ENCODE measurements around the gene PKDCC. TPM values are rescaled to one million over a fixed set of nuclear protein-coding genes. Genes with fewer than 3 reads are reported as not detected.
"Not testable (repeated sequence)": the region's sequence is repeated elsewhere in the genome, so short reads cannot be mapped to it uniquely, and the experiment has no call there.

PKDCC gene
- total RNA-seq, 6 experiments from 2014 or later = not detected

GRCh38 chr2:42060718-42061619 lies 13.1 kb downstream of the PKDCC start:
- no peak overlapping the region for H3K4me3 Mint-ChIP-seq
- DNase-seq = no peak
- H3K27ac Mint-ChIP-seq = no peak overlapping the region
- H3K9me3 Mint-ChIP-seq = no peaks in the 10 kb centered on the region
- TF ChIP-seq CTCF (IDR thresholded peaks at IDR 0.05) = no peak
- no peaks in the 10 kb centered on the region for H3K36me3 Mint-ChIP-seq (ENCODE audit: low read depth)
- H3K27me3 Mint-ChIP-seq (ENCODE audit: insufficient read depth) = peaks cover 42% of the 10 kb centered on the region
- peaks cover 18% of the 10 kb centered on the region for H3K4me1 Mint-ChIP-seq (ENCODE audit: low read depth)

DNA sequence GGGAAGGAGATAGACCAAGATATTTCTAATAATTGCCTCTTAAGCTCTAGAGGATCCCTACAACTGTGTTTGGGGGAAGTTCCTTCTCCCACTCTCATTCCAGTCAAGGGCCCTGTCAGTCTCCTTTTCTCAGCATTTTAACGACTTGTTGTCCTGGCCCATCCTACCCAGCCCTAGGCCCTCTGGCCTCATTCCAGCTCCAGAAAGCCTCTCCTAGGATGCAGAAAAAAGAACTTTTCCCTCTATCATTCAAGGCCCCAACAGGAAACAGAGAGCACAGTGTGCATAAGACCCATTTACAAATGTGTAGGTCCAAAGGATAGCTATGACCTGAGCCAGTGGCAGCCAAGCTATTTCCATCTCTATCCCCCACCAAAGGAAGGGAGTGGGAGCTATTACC lies 14.0 kb downstream of the PKDCC start:
- H3K4me1 Mint-ChIP-seq (ENCODE audit: low read depth) = peaks cover 18% of the 10 kb centered on the region

DNA sequence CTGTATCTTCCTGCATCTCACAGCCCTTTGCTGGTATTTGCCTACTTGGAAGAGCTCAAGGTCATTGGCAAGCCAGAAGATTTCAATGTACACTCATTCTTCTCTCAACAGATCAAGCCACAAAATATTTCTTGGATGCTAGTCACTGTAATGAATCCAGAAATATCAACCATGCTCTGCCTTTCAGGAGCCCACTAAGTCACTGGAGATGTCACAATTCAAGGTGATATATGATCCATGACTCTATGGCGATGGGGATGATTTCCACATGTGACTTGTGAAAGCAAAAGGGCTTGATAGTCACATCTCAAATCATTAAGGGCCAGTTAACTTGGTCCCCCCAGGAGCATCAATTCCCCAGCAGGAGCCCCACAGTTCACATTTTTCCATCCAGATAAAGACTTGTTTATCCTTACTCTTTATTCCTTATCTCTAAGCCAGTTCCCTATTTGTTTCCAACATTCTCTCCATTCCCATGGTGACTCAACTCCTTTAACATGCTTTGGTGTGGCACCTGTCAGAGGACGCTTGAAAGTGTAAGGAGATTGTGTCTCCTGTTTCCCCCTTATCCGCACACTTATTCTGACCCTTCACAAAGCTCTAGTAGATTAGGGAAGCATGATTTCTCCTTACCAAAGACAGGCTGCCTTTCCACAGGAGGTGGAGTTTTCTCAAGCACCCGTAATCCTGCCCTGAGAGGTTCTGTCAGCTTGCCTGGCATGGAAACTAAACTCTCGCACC lies 15.8 kb downstream of the PKDCC start:
- Mint-ChIP-seq H3K27me3 (ENCODE audit: insufficient read depth) (peaks cover 40% of the 10 kb centered on the region), H3K9me3 (no peaks in the 10 kb centered on the region), H3K36me3 (ENCODE audit: low read depth) (no peaks in the 10 kb centered on the region), H3K4me1 (ENCODE audit: low read depth) (peaks cover 18% of the 10 kb centered on the region), H3K27ac (no peak overlapping the region), H3K4me3 (no peak overlapping the region)
- DNase-seq = no peak
- TF ChIP-seq CTCF (IDR thresholded peaks at IDR 0.05) = no peak

More for the DNA sequence above, 14.0 kb downstream of the PKDCC start:
- Mint-ChIP-seq H3K36me3 (ENCODE audit: low read depth) (no peaks in the 10 kb centered on the region), H3K27me3 (ENCODE audit: insufficient read depth) (peaks cover 33% of the 10 kb centered on the region), H3K9me3 (no peaks in the 10 kb centered on the region), H3K27ac (no peak overlapping the region), H3K4me3 (no peak overlapping the region)
- no peak for DNase-seq
- no peak for TF ChIP-seq CTCF (IDR thresholded peaks at IDR 0.05)

DNA sequence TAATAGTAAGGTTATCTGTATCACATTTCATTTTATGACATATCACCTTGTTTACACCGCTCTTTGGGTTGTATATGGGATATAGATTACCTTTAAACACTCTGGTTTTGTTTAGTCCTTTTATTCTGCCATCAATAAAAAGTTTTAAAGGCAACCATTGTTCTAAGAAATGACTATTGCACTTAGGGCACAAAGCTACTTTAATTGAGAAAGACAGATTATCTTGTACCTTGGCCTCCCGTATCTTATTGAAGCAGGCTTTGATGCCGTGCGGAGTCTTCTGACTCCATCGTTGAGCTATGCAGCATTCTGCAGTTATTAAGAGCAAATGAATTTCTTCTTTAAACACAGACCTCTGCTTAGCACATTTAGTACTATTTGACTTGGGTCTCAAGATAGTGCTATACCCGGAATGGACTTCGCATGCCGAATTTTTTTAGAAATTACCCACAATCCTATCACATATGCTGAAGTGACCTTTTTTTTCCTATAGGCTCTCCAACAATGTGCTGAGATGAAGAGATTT lies 16.7 kb downstream of the PKDCC start:
- TF ChIP-seq CTCF (IDR thresholded peaks at IDR 0.05) = no peak
- peaks cover 18% of the 10 kb centered on the region for H3K4me1 Mint-ChIP-seq (ENCODE audit: low read depth)
- H3K27me3 Mint-ChIP-seq (ENCODE audit: insufficient read depth) = peaks cover 37% of the 10 kb centered on the region
- peak; percentile 23 for DNase-seq
- no peaks in the 10 kb centered on the region for H3K9me3 Mint-ChIP-seq
- no peak overlapping the region for H3K27ac Mint-ChIP-seq
- H3K36me3 Mint-ChIP-seq (ENCODE audit: low read depth) = no peaks in the 10 kb centered on the region
- no peak overlapping the region for H3K4me3 Mint-ChIP-seq

GRCh38 chr2:42065753-42066152 lies 17.9 kb downstream of the PKDCC start:
- DNase-seq; H3K36me3 Mint-ChIP-seq (ENCODE audit: low read depth); H3K9me3 Mint-ChIP-seq; H3K4me3 Mint-ChIP-seq; H3K27ac Mint-ChIP-seq: not testable (repeated sequence)
- Mint-ChIP-seq H3K27me3 (ENCODE audit: insufficient read depth) (peaks cover 34% of the 10 kb centered on the region), H3K4me1 (ENCODE audit: low read depth) (peaks cover 18% of the 10 kb centered on the region)

- not testable (repeated sequence) for H3K4me3 Mint-ChIP-seq; H3K27ac Mint-ChIP-seq; H3K36me3 Mint-ChIP-seq (ENCODE audit: low read depth); H3K9me3 Mint-ChIP-seq; DNase-seq
- H3K4me1 Mint-ChIP-seq (ENCODE audit: low read depth) = peaks cover 18% of the 10 kb centered on the region
- peaks cover 35% of the 10 kb centered on the region for H3K27me3 Mint-ChIP-seq (ENCODE audit: insufficient read depth)
These were observed 19.2 kb downstream of the PKDCC start for GRCh38 chr2:42067001-42067400.

All from HFFc6 (cell line).